Ramos (cell line): ENCODE results near the gene SETSIP.
"Not testable (repeated sequence)": the region's sequence is repeated elsewhere in the genome, so short reads cannot be mapped to it uniquely, and the experiment has no call there.

ENCODE experiments used
- in situ Hi-C: fragments of 300-500 bp; cut with MboI; formaldehyde crosslinking; loops from one replicate; pipeline ENCODE4 v1.14.3; 2022; ENCODE audit warnings: low sequenced_read_pairs; ENCODE audit not compliant: unreplicated experiment

SETSIP gene

GRCh38 chr1:92075311-92075710 is at the start of gene SETSIP:
Gene SETSIP (minus strand): TSS chr1:92075411. CDS start chr1:92075411, 0 bp downstream.
- in situ Hi-C loops, result no loop called here

- in situ Hi-C loops, result no loop called here
These were observed 48.7 kb upstream of the SETSIP start for GRCh38 chr1:92123868-92124267.

GRCh38 chr1:92118826-92119225 is 43.6 kb upstream of the SETSIP start:
- in situ Hi-C loops, result no loop called here

GRCh38 chr1:92117526-92117925 is 42.3 kb upstream of the SETSIP start:
- in situ Hi-C loops, result no loop called here

GRCh38 chr1:92108631-92109030 is 33.4 kb upstream of the SETSIP start:
- in situ Hi-C loops, result no loop called here

DNA sequence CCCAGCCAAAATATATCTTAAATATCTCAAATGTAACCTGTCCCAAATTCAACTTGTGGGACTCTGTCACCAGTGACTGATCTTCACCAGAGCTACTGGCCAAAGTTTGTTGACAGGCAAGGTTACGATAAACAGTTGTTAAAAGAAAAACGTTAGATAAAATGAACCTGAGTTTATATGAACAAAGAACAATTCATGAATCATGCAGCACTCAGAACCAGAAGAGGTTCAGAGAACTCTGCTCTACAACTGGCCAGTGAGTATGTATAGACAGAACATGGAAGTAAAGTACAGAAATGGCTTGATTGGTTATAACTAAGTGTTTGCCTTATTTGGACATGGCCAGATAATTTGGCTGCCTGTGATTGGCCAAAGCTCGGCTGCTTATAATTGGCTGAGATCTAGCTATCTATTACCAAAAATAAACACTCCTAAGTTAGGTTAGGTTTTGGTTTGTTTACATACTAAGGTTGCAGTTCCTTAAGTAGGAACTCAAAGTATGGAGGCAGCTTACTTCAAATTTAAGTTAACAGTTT is 30.4 kb upstream of the SETSIP start:
- in situ Hi-C loops, result no loop called here

GRCh38 chr1:92096317-92096716 is 21.1 kb upstream of the SETSIP start:
- in situ Hi-C loops, result no loop called here

DNA sequence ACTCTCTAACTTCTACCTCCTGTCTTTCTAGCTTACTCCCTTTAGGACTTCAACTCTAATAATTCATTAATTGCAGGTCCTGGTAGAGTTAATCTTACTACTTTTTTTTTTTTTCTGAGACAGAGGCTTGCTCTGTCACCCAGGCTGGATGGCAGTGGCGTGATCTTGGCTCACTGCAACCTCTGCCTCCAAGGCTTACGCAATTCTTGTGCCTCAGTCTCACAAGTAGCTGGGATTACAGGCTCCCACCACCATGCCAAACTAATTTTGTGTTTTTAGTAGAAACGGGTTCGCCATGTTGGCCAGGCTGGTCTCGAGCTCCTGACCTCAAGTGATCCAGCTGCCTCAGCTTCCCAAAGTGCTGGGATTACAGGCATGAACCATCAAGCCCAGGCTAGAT is 20.7 kb upstream of the SETSIP start:
- in situ Hi-C loops, result no loop called here

GRCh38 chr1:92094595-92094994 is 19.4 kb upstream of the SETSIP start:
- in situ Hi-C loops, result no loop called here

DNA sequence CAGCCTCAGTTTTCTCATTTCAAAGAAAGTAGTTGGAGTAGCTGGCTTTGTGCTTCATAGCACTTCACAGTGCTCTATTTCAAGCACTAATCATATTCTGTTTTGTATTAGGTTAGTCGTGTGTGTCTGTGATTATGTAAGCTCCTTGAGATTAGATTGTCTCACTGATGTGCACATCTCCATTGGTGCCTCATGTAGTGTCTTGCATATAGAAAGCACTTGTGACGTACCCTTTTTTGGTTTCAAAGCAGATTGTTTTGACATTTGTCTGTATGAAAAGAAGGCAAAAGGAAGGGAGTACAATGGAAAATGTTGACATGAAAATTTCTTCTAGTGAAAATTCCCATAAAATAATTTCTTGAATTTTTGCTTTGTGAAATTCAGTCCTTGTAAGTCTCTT is 18.9 kb upstream of the SETSIP start:
- in situ Hi-C loops, result no loop called here

DNA sequence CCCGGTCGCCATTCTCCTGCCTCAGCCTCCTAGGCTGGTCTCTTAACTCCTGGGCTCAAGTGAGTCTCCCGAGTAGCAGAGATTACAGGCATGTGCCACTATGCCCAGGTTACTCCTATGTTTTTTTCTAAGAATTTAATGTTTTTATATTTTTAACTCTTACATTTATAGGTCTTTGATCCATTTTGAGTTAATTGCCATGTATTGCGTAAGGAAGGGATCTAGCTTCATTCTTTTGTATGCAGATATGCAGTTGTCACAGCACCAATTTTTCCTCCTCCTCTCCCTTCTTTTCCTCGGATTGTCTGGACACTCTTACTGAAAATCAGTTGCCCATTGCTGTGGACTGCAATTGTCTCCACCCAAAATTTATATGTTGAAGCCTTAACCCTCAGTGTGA is 16.4 kb upstream of the SETSIP start:
- in situ Hi-C loops, result no loop called here

GRCh38 chr1:92087542-92087941 is 12.3 kb upstream of the SETSIP start:
- in situ Hi-C loops, result no loop called here

DNA sequence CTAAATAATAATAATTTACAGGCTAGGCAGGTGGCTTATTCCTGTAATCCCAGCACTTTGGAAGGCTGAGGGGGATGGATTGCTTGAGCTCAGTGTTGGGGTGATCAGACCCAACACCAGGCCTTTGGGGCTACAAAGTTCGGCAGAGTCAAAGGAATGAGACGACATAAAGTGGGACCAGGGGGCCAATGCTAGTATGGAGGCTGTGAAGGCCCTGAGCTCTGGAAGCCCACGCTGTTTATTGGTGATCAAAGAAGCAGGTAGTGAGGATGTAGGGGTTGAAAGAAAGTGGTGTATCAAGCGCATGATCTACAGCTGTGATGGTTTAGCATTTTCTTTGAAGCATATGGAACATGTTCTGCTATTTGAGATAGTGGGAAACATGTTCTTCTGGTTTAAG is 10.5 kb upstream of the SETSIP start:
- in situ Hi-C loops, result no loop called here

DNA sequence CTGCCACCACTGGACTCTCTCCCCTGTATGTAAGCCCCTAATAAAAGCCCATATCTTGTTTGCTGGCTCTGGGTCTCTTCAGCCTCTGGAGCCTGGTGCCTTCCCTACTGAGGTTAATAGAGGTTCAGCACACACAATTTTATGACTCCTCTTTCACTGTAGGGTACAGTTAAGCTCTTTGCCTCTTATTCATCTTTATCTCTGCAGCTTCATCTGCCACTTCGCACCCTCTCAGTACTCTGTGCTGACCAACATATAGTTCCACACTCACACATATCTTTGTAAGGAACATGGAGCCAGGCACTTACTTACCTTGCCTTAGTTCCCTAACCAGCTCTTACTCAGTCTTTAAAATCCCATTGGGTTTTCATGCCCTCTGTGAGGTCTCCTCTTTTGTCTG is 9.4 kb upstream of the SETSIP start:
- in situ Hi-C loops, result no loop called here

GRCh38 chr1:92081031-92081430 is 5.8 kb upstream of the SETSIP start:
- in situ Hi-C loops, result no loop called here

- in situ Hi-C loops, result no loop called here
These were observed 5.1 kb upstream of the SETSIP start, which contains the start of gene BTBD8 for GRCh38 chr1:92080128-92080985. Gene BTBD8 (plus strand): TSS chr1:92080345. CDS start chr1:92080572, 227 bp downstream.

DNA sequence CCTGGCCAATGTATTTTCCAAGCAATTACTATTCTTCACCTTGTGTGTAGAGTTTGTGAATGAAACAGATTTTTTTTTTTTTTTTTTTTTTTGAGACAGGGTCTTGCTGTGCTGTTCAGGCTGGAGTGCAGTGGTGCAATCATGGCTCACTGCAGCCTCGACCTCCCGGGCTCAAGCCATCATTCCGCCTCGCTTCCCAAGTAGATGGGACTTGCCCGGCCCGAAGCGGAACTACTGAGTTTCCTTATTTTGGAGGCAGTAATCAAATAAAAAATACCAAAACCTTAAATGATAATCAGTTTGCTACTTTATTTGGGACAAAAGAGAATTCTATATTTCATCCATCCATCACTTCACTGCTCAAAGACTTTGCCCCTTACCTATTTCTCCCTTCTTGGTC is 4.2 kb upstream of the SETSIP start:
- in situ Hi-C loops, result no loop called here

- in situ Hi-C loops, result not testable (repeated sequence)
These were observed 2.9 kb upstream of the SETSIP start for GRCh38 chr1:92078077-92078476.

- in situ Hi-C loops, result no loop called here
These were observed 1.2 kb upstream of the SETSIP start for GRCh38 chr1:92076363-92076762.

DNA sequence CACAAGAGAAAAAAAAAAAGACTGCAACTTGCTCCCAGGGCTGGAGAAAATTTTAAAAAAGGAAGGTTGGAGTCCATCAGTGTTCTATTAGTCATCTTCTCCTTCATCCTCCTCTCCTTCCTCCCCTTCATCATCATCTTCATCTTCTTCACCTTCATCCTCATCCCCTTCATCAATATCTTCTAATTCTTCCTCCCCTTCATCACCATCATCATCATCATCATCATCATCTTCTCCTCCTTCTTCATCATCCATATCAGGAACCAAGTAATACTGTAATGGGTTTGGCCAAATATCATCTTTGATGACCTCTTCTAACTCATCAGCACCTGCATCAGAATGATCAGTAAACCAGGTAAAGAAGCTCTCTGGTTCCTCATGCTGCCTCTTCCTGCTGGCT is 765 bp downstream of the SETSIP start:
- in situ Hi-C loops, result not testable (repeated sequence)

- in situ Hi-C loops, result no loop called here
These were observed 4.3 kb downstream of the SETSIP start for GRCh38 chr1:92070892-92071291.

DNA sequence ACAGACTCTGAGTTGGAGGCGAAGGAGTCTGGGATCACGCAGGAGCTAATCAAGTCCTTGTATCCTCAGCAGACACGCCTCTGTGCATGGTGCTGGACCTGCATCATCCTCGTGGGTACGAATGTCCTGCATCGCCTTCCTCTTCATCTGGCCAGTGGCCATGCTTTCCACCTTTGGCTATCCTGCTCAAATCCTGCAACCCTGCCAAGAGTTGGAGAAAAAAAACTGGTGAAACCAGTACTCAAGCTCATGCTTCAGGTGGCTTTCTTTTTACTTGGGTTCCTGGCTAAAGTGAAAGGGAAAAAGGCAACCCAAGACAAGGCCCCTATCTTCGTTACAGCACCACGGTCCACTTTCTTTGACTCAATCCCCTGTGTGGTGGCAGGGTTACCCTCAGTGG is 8.9 kb downstream of the SETSIP start:
- in situ Hi-C loops, result no loop called here
